GM18507 (cell line): ENCODE measurements around the gene SERINC5.
A peak's percentile ranks its signal among the peaks of the same experiment; 100 is the strongest.

Experiments
- DNase-seq: peaks from one replicate; pipeline ENCODE4 v3.0.0; 2011; ENCODE audit warnings: low read depth; ENCODE audit not compliant: insufficient read length; ENCODE audit errors: extremely low spot score
- FAIRE-seq: peaks from 2 replicates; lab custom pipeline; 2011; peaks lifted over from hg19 to GRCh38; lab: Jason Lieb, UNC

SERINC5 gene

DNA sequence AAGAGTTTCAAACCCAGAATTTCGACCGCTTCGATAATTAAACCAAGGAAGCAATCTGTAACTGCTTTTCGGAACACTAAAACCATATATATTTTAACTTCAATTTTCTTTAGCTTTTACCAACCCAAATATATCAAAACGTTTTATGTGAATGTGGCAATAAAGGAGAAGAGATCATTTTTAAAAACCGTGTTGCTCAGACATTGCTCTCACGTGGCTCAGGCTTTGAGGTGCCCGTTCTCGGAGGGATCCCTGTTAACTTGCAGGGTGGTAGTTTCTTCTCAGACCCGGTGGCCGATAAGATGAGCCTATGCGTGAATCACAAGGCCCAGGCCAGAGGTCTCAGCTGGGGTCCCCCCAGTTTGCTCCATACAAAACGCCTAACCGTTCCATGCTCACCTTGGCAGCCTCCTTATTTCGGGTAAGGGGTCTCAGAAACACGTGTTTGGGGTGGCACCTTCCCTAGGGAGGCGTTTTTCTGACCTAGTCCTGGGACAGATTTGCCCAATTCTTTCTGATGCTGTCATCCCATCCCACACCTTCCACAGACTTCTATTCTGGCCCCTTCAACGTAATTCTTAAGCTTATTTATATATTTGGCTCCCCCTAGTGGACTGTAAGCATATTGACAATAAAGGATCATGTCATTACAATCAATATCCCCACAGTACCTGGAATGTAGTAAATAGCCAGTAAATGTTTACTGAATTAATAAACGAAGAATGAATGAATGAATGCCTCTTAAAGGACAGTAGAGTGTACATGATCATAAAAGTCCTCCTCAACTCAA lies 172.6 kb downstream of the SERINC5 start:
- DNase-seq (peak; percentile 38), FAIRE-seq (peak; percentile 77)

- FAIRE-seq (no peak), DNase-seq (peak; percentile 7)
These were observed 173.1 kb downstream of the SERINC5 start for GRCh38 chr5:80082731-80083100.

- FAIRE-seq (no peak), DNase-seq (no peak)
These were observed 173.6 kb downstream of the SERINC5 start for GRCh38 chr5:80082281-80082680.

DNA sequence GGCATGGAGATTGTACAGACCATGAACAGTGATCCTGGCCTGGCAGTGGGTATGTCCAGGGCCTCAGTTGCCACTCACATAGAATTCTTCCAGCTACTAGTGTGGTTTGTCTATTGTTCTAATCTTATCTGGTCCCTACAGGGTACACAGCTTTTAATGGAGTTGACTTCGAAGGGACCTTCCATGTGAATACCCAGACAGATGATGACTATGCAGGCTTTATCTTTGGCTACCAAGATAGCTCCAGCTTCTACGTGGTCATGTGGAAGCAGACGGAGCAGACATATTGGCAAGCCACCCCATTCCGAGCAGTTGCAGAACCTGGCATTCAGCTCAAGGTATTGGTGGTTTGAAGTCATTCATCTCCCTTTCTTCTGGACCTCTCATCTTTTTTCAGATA lies 176.9 kb downstream of the SERINC5 start:
- DNase-seq (no peak), FAIRE-seq (no peak)

DNA sequence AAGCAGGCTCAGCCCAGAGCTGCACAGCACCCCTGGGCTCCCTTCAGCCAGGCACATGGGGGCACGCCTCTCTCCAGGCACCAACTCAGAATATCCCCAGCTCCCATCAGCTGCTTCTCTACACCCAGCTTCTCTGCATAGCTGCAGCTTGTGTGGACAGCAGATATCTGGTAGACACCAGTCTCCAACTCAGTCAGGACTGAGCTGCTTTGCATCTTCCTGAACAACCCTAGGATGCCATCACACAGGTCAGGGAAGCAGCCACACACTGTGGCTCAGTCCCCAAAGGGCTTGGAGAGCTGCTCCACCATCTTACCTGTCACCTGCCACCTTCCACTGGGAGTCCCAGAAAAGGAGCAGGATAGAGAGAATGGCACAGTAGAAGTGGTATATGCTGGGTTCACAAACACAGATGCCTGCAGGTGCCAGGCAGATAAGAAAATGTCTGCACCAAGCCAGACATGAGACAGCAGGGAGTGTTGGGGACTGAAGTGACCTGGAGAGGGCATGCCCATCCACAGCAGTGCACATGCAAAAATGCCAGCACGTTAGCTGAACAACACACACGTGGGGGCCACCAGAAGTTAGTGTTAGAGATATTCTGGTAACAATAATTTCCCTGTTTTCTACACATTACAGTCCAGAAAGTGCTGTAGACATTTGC lies 178.7 kb downstream of the SERINC5 start:
- DNase-seq (no peak), FAIRE-seq (no peak)

- FAIRE-seq (no peak), DNase-seq (no peak)
These were observed 179.5 kb downstream of the SERINC5 start for GRCh38 chr5:80076131-80077050.

- DNase-seq (no peak), FAIRE-seq (no peak)
These were observed 183.5 kb downstream of the SERINC5 start for GRCh38 chr5:80072103-80073073.

- FAIRE-seq (no peak), DNase-seq (no peak)
These were observed 184.3 kb downstream of the SERINC5 start for GRCh38 chr5:80071510-80072021.

- peak; percentile 52 for FAIRE-seq
These were observed 185.4 kb downstream of the SERINC5 start for GRCh38 chr5:80070338-80071056.

GRCh38 chr5:80069918-80070318 lies 185.9 kb downstream of the SERINC5 start:
- no peak for FAIRE-seq
- DNase-seq, result no peak

More at GRCh38 chr5:80070338-80071056, 185.4 kb downstream of the SERINC5 start:
- no peak for DNase-seq

DNA sequence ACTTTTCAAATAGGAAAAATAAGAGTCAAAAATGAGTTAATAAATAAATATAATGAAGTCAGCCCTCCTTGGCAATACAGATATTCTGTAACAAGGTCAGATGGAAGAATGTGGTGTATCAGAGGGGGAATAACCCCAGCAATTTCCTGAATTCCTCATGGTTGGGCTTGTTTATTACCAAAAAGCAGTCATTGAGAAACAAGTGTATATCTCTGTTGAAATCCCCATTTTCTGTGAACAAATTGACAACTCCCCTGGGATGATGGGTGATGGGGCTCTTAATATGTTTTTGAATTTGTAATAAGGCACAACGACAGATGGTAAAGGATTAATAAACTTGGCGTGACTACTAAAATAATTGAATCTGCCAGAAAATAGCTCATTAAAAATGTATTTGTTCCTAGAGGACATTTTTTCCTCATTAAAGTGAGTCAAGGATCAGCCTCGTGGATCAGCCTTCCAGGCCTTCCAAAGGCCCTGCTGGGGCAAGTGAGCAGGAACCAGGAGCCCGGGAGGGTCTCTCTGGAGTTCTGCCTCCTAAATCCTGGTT lies 186.5 kb downstream of the SERINC5 start:
- DNase-seq (no peak), FAIRE-seq (no peak)

DNA sequence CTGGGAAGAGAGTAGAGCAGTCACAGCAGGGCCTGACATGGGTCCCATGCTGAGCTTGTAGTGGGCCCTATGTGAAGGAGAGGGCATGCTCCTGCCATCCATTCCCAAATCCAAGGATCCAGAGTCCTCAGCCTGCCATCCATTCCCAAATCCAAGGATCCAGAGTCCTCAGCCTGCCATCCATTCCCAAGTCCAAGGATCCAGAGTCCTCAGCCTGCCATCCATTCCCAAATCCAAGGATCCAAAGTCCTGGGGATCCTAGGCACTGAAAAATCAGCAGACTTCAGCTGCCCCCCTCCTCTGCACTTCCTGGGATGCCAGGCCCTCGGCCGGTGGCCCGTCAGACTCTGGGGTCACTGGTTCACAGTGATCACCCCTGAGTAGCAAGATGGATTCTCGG lies 187.1 kb downstream of the SERINC5 start:
- FAIRE-seq, result no peak
- DNase-seq, result no peak

DNA sequence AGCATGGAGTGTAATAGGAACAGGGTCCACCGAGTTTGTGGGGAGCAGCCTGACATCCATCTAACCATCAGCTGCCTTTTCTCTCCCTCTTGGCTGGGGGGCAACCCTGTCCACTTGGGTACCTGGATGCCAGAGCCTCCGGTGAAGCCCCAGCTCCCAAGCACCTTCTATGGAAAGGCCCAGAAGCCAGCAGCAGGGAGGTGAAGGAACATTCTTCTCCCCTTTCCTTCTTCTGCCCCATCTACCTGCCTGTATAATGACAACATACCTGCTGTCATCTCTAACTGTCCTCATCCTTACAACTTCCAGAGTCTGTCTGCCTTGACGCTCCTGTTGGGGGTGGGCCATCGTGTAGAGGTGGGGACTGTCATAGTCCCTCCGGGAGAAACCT lies 187.6 kb downstream of the SERINC5 start:
- no peak for DNase-seq

GRCh38 chr5:80067531-80068245 lies 188.2 kb downstream of the SERINC5 start:
- DNase-seq (no peak), FAIRE-seq (no peak)

More for the DNA sequence above, 187.6 kb downstream of the SERINC5 start:
- FAIRE-seq, result no peak

- FAIRE-seq, result no peak
These were observed 188.8 kb downstream of the SERINC5 start for GRCh38 chr5:80067016-80067415.

DNA sequence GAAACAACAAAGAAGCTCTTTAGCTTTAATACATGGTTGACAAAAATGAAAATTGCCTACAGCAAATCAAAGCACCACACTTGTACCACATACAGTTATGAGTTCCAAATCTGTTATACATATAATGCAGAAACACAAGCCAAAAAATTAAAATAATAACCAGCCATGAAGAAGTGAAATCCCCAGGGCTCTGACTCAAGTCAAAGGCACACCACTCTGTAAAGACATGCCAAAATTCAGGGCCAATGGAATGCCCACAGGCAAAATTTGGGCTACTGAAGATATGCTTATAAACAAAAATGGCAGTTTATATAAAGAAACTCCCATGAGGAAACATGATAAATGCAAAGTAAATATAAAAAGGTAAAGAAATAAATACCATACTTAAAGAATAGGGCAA lies 191.7 kb downstream of the SERINC5 start:
- DNase-seq (no peak), FAIRE-seq (no peak)

More at GRCh38 chr5:80067016-80067415, 188.8 kb downstream of the SERINC5 start:
- no peak for DNase-seq
